ENCODE data around the gene SH3GL2.

GRCh38 chr9:17750269-17750668 is 171.4 kb downstream of the SH3GL2 start:
- TF ChIP-seq POLR2A (IDR thresholded peaks at IDR 0.05; ENCODE audit: low read depth, low read length) (no peak), POLR2AphosphoS5 (IDR thresholded peaks at IDR 0.05; ENCODE audit: low read depth, low read length) (no peak), TAF1 (IDR thresholded peaks at IDR 0.05; ENCODE audit: borderline replicate concordance, low read depth, low read length) (no peak)
